HG03460 (cell line): ENCODE results near the gene ZBTB22.
"Not testable (repeated sequence)": the region's sequence is repeated elsewhere in the genome, so short reads cannot be mapped to it uniquely, and the experiment has no call there.

Experiments
- ATAC-seq: cut with Tn5 transposase; IDR thresholded peaks from one replicate; pipeline ENCODE4 v1.9.1; 2021; ENCODE audit not compliant: unreplicated experiment

The ZBTB22 gene

GRCh38 chr6:33301877-33302276 lies 15.7 kb downstream of the ZBTB22 start:
- no peak for ATAC-seq

- ATAC-seq = peak; percentile 65
Observed at GRCh38 chr6:33299237-33299944, 18.2 kb downstream of the ZBTB22 start.

GRCh38 chr6:33298773-33299236 lies 18.7 kb downstream of the ZBTB22 start, which contains the start of gene RGL2:
Gene RGL2, minus strand, starts transcription at chr6:33298942. Its CDS starts 332 bp downstream, at chr6:33298610.
- peak; percentile 30 for ATAC-seq

- no peak for ATAC-seq
Observed at GRCh38 chr6:33297956-33298772, 19.4 kb downstream of the ZBTB22 start.

- ATAC-seq = no peak
Observed at GRCh38 chr6:33297406-33297955, 20.1 kb downstream of the ZBTB22 start.

- no peak for ATAC-seq
Observed at GRCh38 chr6:33296797-33297405, 20.6 kb downstream of the ZBTB22 start.

- ATAC-seq = no peak
Observed at GRCh38 chr6:33295621-33296369, 21.7 kb downstream of the ZBTB22 start.

GRCh38 chr6:33294086-33294823 lies 23.3 kb downstream of the ZBTB22 start:
- ATAC-seq = no peak

- ATAC-seq = no peak
Observed at GRCh38 chr6:33292996-33293682, 24.4 kb downstream of the ZBTB22 start.

GRCh38 chr6:33290459-33290858 lies 27.1 kb downstream of the ZBTB22 start:
- ATAC-seq = no peak

GRCh38 chr6:33289784-33290315 lies 27.7 kb downstream of the ZBTB22 start:
- peak; percentile 20 for ATAC-seq

GRCh38 chr6:33288921-33289783 lies 28.4 kb downstream of the ZBTB22 start, which contains the start of the genes PFDN6 and WDR46:
Gene PFDN6, plus strand, starts transcription at chr6:33289601. Its CDS starts 256 bp downstream, at chr6:33289857.
Gene WDR46, minus strand, starts transcription at chr6:33289239. Its CDS starts 69 bp downstream, at chr6:33289170.
- ATAC-seq = peak; percentile 82

- no peak for ATAC-seq
Observed at GRCh38 chr6:33288141-33288920, 29.2 kb downstream of the ZBTB22 start.

GRCh38 chr6:33286946-33287914 lies 30.3 kb downstream of the ZBTB22 start:
- ATAC-seq = no peak

GRCh38 chr6:33285214-33285613 lies 32.3 kb downstream of the ZBTB22 start:
- ATAC-seq = not testable (repeated sequence)

- ATAC-seq = no peak
Observed at GRCh38 chr6:33280539-33280938, 37.0 kb downstream of the ZBTB22 start.
